Measurements from ENCODE around the gene RIN2. TPM values are rescaled to one million over a fixed set of nuclear protein-coding genes. Genes with fewer than 3 reads are reported as not detected.

RIN2 gene
- total RNA-seq, 2 experiments from 2014 or later: 0.17 to 0.33 TPM

- Histone ChIP-seq H3K27me3 (ENCODE audit: control insufficient read depth in 1 of 2, insufficient read depth in 2 of 2, low read length in 2 of 2) (peaks cover 0 to 2% of the 10 kb centered on the region in 2 experiments), H3K4me3 (ENCODE audit: low read length) (no peak overlapping the region), H3K36me3 (ENCODE audit: insufficient read depth, low read length) (no peaks in the 10 kb centered on the region), H3K27ac (ENCODE audit: low read depth in 1 of 2, low read length in 2 of 2) (no peak overlapping the region), H3K4me1 (ENCODE audit: insufficient read depth, low read length) (no peaks in the 10 kb centered on the region), H3K9me3 (ENCODE audit: control insufficient read depth in 1 of 2, insufficient read depth in 1 of 2, low read length in 2 of 2) (peaks cover 0 to 3% of the 10 kb centered on the region in 2 experiments)
- Mint-ChIP-seq H3K9me3 (no peaks in the 10 kb centered on the region), H3K36me3 (ENCODE audit: low read depth) (no peaks in the 10 kb centered on the region), H3K4me3 (no peak overlapping the region), H3K27me3 (peaks cover 12% of the 10 kb centered on the region), H3K27ac (no peak overlapping the region), H3K4me1 (ENCODE audit: low read depth) (no peaks in the 10 kb centered on the region)
- DNase-seq: no peak
- POLR2A ChIA-PET: no interaction called here
- no peak for ATAC-seq (ENCODE audit: poor library complexity)
- CTCF ChIA-PET: no interaction called here
- intact Hi-C loops (cut with DNase I, micrococcal nuclease): no loop called here
- TF ChIP-seq, protein P1, sequence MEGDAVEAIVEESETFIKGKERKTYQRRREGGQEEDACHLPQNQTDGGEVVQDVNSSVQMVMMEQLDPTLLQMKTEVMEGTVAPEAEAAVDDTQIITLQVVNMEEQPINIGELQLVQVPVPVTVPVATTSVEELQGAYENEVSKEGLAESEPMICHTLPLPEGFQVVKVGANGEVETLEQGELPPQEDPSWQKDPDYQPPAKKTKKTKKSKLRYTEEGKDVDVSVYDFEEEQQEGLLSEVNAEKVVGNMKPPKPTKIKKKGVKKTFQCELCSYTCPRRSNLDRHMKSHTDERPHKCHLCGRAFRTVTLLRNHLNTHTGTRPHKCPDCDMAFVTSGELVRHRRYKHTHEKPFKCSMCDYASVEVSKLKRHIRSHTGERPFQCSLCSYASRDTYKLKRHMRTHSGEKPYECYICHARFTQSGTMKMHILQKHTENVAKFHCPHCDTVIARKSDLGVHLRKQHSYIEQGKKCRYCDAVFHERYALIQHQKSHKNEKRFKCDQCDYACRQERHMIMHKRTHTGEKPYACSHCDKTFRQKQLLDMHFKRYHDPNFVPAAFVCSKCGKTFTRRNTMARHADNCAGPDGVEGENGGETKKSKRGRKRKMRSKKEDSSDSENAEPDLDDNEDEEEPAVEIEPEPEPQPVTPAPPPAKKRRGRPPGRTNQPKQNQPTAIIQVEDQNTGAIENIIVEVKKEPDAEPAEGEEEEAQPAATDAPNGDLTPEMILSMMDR (IDR thresholded peaks at IDR 0.05): no peak
Observed at GRCh38 chr20:19774135-19774933, 16.3 kb downstream of the RIN2 start.

DNA sequence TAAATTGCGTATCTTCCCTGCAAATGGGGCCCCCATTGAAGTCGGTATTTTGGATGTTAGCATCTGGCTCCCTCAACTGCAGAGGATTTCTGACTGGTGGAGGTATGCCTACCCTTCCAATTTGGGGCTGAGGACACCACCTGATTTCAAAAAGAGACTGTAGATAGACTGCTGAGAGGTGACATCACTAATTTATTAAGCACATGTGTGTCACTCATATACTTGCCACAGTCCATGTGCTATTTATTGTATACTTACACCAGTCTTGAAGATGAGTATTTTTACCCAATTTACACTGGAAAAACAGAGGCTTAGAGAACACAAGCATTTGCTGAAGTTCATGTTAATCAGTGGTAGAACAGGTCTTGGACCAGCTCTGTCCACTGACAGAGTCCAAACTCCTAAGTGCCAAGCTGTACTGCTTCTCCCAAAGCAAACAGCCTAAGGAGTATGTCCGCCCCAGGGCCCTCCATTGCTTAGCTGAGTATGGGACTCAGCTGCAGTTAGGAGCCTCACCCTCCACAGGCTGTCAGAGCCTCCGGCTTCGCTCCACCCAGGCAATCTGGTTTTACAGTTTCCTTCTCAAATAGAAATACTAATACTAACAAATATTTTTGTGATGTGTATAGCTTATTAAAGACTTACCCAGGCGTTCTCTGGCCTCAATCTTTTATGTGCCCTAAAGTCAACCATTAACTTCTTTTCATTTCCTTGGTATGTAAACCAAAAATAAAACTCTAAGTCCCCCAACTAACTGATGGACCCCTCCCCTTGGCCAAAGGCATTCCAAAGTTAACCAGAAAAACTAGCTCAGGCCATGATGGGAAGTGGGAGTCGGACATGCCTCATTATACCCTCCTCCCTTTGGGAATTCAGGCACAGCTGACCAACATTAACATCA lies 17.5 kb downstream of the RIN2 start:
- H3K4me3 Mint-ChIP-seq: no peak overlapping the region
- ATAC-seq (ENCODE audit: poor library complexity) (no peak), DNase-seq (no peak)
- POLR2A ChIA-PET: no interaction called here
- TF ChIP-seq, protein P1 (IDR thresholded peaks at IDR 0.05): no peak
- H3K4me1 ChIP-seq (ENCODE audit: insufficient read depth, low read length): no peaks in the 10 kb centered on the region
- H3K36me3 Mint-ChIP-seq (ENCODE audit: low read depth): no peaks in the 10 kb centered on the region
- CTCF ChIA-PET: no interaction called here
- H3K9me3 Mint-ChIP-seq: no peaks in the 10 kb centered on the region
- no peak overlapping the region for H3K27ac Mint-ChIP-seq
- no peaks in the 10 kb centered on the region for H3K36me3 ChIP-seq (ENCODE audit: insufficient read depth, low read length)
- H3K4me1 Mint-ChIP-seq (ENCODE audit: low read depth): no peaks in the 10 kb centered on the region
- no peaks in the 10 kb centered on the region for H3K9me3 ChIP-seq (ENCODE audit: control insufficient read depth in 1 of 2, insufficient read depth in 1 of 2, low read length in 2 of 2)
- intact Hi-C loops (cut with DNase I, micrococcal nuclease): no loop called here
- no peak overlapping the region for H3K4me3 ChIP-seq (ENCODE audit: low read length)
- no peaks in the 10 kb centered on the region for H3K27me3 ChIP-seq (ENCODE audit: control insufficient read depth in 1 of 2, insufficient read depth in 2 of 2, low read length in 2 of 2)
- no peak overlapping the region for H3K27ac ChIP-seq (ENCODE audit: low read depth in 1 of 2, low read length in 2 of 2)
- peaks cover 12% of the 10 kb centered on the region for H3K27me3 Mint-ChIP-seq

- no peaks in the 10 kb centered on the region for H3K36me3 Mint-ChIP-seq (ENCODE audit: low read depth)
- TF ChIP-seq, protein P1 (IDR thresholded peaks at IDR 0.05): no peak
- no peak overlapping the region for H3K27ac ChIP-seq (ENCODE audit: low read depth in 1 of 2, low read length in 2 of 2)
- intact Hi-C loops (cut with DNase I, micrococcal nuclease): no loop called here
- ChIA-PET CTCF (no interaction called here), POLR2A (no interaction called here)
- no peaks in the 10 kb centered on the region for H3K4me1 Mint-ChIP-seq (ENCODE audit: low read depth)
- DNase-seq: no peak
- H3K27me3 ChIP-seq (ENCODE audit: control insufficient read depth in 1 of 2, insufficient read depth in 2 of 2, low read length in 2 of 2): no peaks in the 10 kb centered on the region
- no peak overlapping the region for H3K4me3 Mint-ChIP-seq
- H3K36me3 ChIP-seq (ENCODE audit: insufficient read depth, low read length): no peaks in the 10 kb centered on the region
- no peak overlapping the region for H3K27ac Mint-ChIP-seq
- peaks cover 6% of the 10 kb centered on the region for H3K27me3 Mint-ChIP-seq
- H3K9me3 ChIP-seq (ENCODE audit: control insufficient read depth in 1 of 2, insufficient read depth in 1 of 2, low read length in 2 of 2): no peaks in the 10 kb centered on the region
- no peaks in the 10 kb centered on the region for H3K4me1 ChIP-seq (ENCODE audit: insufficient read depth, low read length)
- no peak for ATAC-seq (ENCODE audit: poor library complexity)
- no peaks in the 10 kb centered on the region for H3K9me3 Mint-ChIP-seq
- no peak overlapping the region for H3K4me3 ChIP-seq (ENCODE audit: low read length)
Observed at GRCh38 chr20:19777315-19777714, 19.3 kb downstream of the RIN2 start.

Data from CD4-positive, alpha-beta T cell (primary cell).